Measurements from ENCODE around the gene MYO1B.
"Not testable (repeated sequence)": the region's sequence is repeated elsewhere in the genome, so short reads cannot be mapped to it uniquely, and the experiment has no call there.

Gene MYO1B

DNA sequence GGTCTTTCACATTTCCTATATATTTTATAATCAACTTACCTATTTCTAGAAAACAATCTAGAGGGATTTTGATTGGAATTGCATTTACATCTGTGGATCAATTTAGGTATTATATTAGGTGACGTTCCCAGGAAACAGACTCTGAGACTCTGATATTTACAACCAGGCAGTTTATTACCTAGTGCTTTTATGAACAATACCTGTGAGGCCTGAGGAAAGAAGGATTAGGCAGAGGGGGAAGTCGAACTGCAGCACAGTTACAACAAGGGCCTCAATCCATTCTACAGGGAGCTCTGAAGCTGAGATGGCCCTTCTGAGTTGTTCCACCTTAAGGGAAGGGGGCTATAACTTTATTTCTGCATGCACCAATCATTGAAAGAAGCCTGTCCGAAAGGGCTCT is 206.9 kb downstream of the MYO1B start:
- Histone ChIP-seq H3K4me1 (ENCODE audit: control insufficient read depth, insufficient read depth, low read length, poor library complexity, severe bottlenecking) (no peaks in the 10 kb centered on the region), H3K36me3 (ENCODE audit: control insufficient read depth, insufficient read depth, low read length) (no peaks in the 10 kb centered on the region), H3K4me3 (ENCODE audit: extremely low read depth, insufficient read depth, low read length, poor library complexity, severe bottlenecking) (no peak overlapping the region), H3K27ac (ENCODE audit: low read depth, low read length, severe bottlenecking) (no peak overlapping the region), H3K9me3 (ENCODE audit: control insufficient read depth, low read length) (peaks cover 11% of the 10 kb centered on the region)
- 86 to 89% methylated on average over 1 to 3 of the region's 3 CpGs for WGBS, 2 experiments (ENCODE audit: insufficient coverage in 2 of 2)

- Histone ChIP-seq H3K36me3 (ENCODE audit: control insufficient read depth, insufficient read depth, low read length) (no peaks in the 10 kb centered on the region), H3K27ac (ENCODE audit: low read depth, low read length, severe bottlenecking) (no peak overlapping the region), H3K4me1 (ENCODE audit: control insufficient read depth, insufficient read depth, low read length, poor library complexity, severe bottlenecking) (no peaks in the 10 kb centered on the region), H3K4me3 (ENCODE audit: extremely low read depth, insufficient read depth, low read length, poor library complexity, severe bottlenecking) (no peak overlapping the region), H3K9me3 (ENCODE audit: control insufficient read depth, low read length) (peaks cover 11% of the 10 kb centered on the region)
- WGBS, 2 experiments (ENCODE audit: insufficient coverage in 2 of 2), result 94 to 96% methylated on average over 5 to 6 of the region's 6 CpGs
These were observed 208.6 kb downstream of the MYO1B start for GRCh38 chr2:191453761-191454160.

GRCh38 chr2:191456506-191456905 is 211.3 kb downstream of the MYO1B start:
- H3K9me3 ChIP-seq (ENCODE audit: control insufficient read depth, low read length), result peaks cover 11% of the 10 kb centered on the region
- H3K36me3 ChIP-seq (ENCODE audit: control insufficient read depth, insufficient read depth, low read length); H3K27ac ChIP-seq (ENCODE audit: low read depth, low read length, severe bottlenecking); H3K4me3 ChIP-seq (ENCODE audit: extremely low read depth, insufficient read depth, low read length, poor library complexity, severe bottlenecking); H3K4me1 ChIP-seq (ENCODE audit: control insufficient read depth, insufficient read depth, low read length, poor library complexity, severe bottlenecking): not testable (repeated sequence)
- no CpG with 5 or more reads among the region's 12 CpGs for WGBS, 2 experiments (ENCODE audit: insufficient coverage in 2 of 2)

GRCh38 chr2:191459158-191459557 is 214.0 kb downstream of the MYO1B start:
- Histone ChIP-seq H3K9me3 (ENCODE audit: control insufficient read depth, low read length) (peaks cover 9% of the 10 kb centered on the region), H3K27ac (ENCODE audit: low read depth, low read length, severe bottlenecking) (no peak overlapping the region), H3K36me3 (ENCODE audit: control insufficient read depth, insufficient read depth, low read length) (no peaks in the 10 kb centered on the region), H3K4me3 (ENCODE audit: extremely low read depth, insufficient read depth, low read length, poor library complexity, severe bottlenecking) (no peak overlapping the region), H3K4me1 (ENCODE audit: control insufficient read depth, insufficient read depth, low read length, poor library complexity, severe bottlenecking) (no peaks in the 10 kb centered on the region)

GRCh38 chr2:191462370-191462769 is 217.2 kb downstream of the MYO1B start:
- no peak overlapping the region for H3K27ac ChIP-seq (ENCODE audit: low read depth, low read length, severe bottlenecking)
- H3K9me3 ChIP-seq (ENCODE audit: control insufficient read depth, low read length), result no peaks in the 10 kb centered on the region
- H3K36me3 ChIP-seq (ENCODE audit: control insufficient read depth, insufficient read depth, low read length), result no peaks in the 10 kb centered on the region
- 87 to 96% methylated on average over 3 of the region's 3 CpGs for WGBS, 2 experiments (ENCODE audit: insufficient coverage in 2 of 2)
- no peak overlapping the region for H3K4me3 ChIP-seq (ENCODE audit: extremely low read depth, insufficient read depth, low read length, poor library complexity, severe bottlenecking)
- no peaks in the 10 kb centered on the region for H3K4me1 ChIP-seq (ENCODE audit: control insufficient read depth, insufficient read depth, low read length, poor library complexity, severe bottlenecking)

- no peaks in the 10 kb centered on the region for H3K4me1 ChIP-seq (ENCODE audit: control insufficient read depth, insufficient read depth, low read length, poor library complexity, severe bottlenecking)
- no peak overlapping the region for H3K4me3 ChIP-seq (ENCODE audit: extremely low read depth, insufficient read depth, low read length, poor library complexity, severe bottlenecking)
- H3K27ac ChIP-seq (ENCODE audit: low read depth, low read length, severe bottlenecking), result no peak overlapping the region
- H3K36me3 ChIP-seq (ENCODE audit: control insufficient read depth, insufficient read depth, low read length), result no peaks in the 10 kb centered on the region
- no CpG with 5 or more reads among the region's 2 CpGs for WGBS, 2 experiments (ENCODE audit: insufficient coverage in 2 of 2)
- no peaks in the 10 kb centered on the region for H3K9me3 ChIP-seq (ENCODE audit: control insufficient read depth, low read length)
These were observed 218.6 kb downstream of the MYO1B start for GRCh38 chr2:191463790-191464189.

GRCh38 chr2:191465766-191466420 is 220.7 kb downstream of the MYO1B start:
- Histone ChIP-seq H3K9me3 (ENCODE audit: control insufficient read depth, low read length) (no peaks in the 10 kb centered on the region), H3K27ac (ENCODE audit: low read depth, low read length, severe bottlenecking) (no peak overlapping the region), H3K4me1 (ENCODE audit: control insufficient read depth, insufficient read depth, low read length, poor library complexity, severe bottlenecking) (no peaks in the 10 kb centered on the region), H3K4me3 (ENCODE audit: extremely low read depth, insufficient read depth, low read length, poor library complexity, severe bottlenecking) (no peak overlapping the region), H3K36me3 (ENCODE audit: control insufficient read depth, insufficient read depth, low read length) (no peaks in the 10 kb centered on the region)
- 100% methylated on average over 1 of the region's 3 CpGs; no CpG with 5 or more reads in 1 of the 2 experiments for WGBS, 2 experiments (ENCODE audit: insufficient coverage in 2 of 2)

- Histone ChIP-seq H3K27ac (ENCODE audit: low read depth, low read length, severe bottlenecking) (no peak overlapping the region), H3K9me3 (ENCODE audit: control insufficient read depth, low read length) (no peaks in the 10 kb centered on the region), H3K4me1 (ENCODE audit: control insufficient read depth, insufficient read depth, low read length, poor library complexity, severe bottlenecking) (no peaks in the 10 kb centered on the region), H3K36me3 (ENCODE audit: control insufficient read depth, insufficient read depth, low read length) (no peaks in the 10 kb centered on the region), H3K4me3 (ENCODE audit: extremely low read depth, insufficient read depth, low read length, poor library complexity, severe bottlenecking) (no peak overlapping the region)
- 89 to 97% methylated on average over 5 of the region's 5 CpGs for WGBS, 2 experiments (ENCODE audit: insufficient coverage in 2 of 2)
These were observed 221.9 kb downstream of the MYO1B start for GRCh38 chr2:191467113-191467512.

DNA sequence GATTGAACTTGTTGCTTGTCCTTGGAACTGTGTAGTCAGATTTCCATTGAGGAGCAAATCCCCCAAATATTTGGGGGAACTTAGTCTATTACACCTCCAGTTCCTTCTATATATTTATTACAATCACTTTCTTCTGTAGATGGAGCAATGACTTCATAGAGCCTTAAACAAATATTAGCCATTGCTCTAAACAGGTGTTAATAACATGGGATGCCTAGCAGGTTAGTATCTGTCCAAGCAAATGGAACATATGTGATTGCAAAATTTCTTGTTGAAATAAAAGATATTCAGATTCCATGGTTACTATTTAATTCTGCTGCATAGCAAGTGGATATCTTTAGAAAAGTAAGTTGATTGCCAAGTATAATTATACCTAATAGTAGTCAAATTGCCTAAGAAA is 225.1 kb downstream of the MYO1B start:
- no peak overlapping the region for H3K4me3 ChIP-seq (ENCODE audit: extremely low read depth, insufficient read depth, low read length, poor library complexity, severe bottlenecking)
- H3K9me3 ChIP-seq (ENCODE audit: control insufficient read depth, low read length), result no peaks in the 10 kb centered on the region
- no peaks in the 10 kb centered on the region for H3K4me1 ChIP-seq (ENCODE audit: control insufficient read depth, insufficient read depth, low read length, poor library complexity, severe bottlenecking)
- H3K36me3 ChIP-seq (ENCODE audit: control insufficient read depth, insufficient read depth, low read length), result no peaks in the 10 kb centered on the region
- H3K27ac ChIP-seq (ENCODE audit: low read depth, low read length, severe bottlenecking), result no peak overlapping the region

DNA sequence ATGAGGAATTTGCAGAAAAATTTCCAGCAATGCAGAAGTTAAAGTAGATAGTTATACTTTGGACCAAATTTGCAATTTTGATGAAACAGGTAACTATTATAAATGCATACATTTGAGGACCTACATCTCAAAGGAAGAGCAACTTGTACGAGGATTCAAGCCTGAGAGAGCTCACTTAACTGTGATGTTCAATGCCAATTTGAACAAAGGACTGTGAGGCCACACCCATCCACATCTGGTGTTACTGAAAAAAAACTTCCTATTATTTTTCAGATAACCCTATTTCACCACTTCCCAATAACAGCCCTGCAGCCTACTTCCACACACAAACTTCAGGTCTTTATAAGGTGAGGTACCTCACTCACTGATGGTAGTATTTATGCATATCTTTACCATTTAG is 229.3 kb downstream of the MYO1B start:
- H3K9me3 ChIP-seq (ENCODE audit: control insufficient read depth, low read length), result no peaks in the 10 kb centered on the region
- 90% methylated on average over 1 of the region's 1 CpG; no CpG with 5 or more reads in 1 of the 2 experiments for WGBS, 2 experiments (ENCODE audit: insufficient coverage in 2 of 2)
- no peak overlapping the region for H3K4me3 ChIP-seq (ENCODE audit: extremely low read depth, insufficient read depth, low read length, poor library complexity, severe bottlenecking)
- H3K36me3 ChIP-seq (ENCODE audit: control insufficient read depth, insufficient read depth, low read length), result no peaks in the 10 kb centered on the region
- H3K4me1 ChIP-seq (ENCODE audit: control insufficient read depth, insufficient read depth, low read length, poor library complexity, severe bottlenecking), result peaks cover 12% of the 10 kb centered on the region
- no peak overlapping the region for H3K27ac ChIP-seq (ENCODE audit: low read depth, low read length, severe bottlenecking)

All from mesodermal cell (in vitro differentiated cells).